OCI-LY7 (cell line): ENCODE measurements around the gene IQGAP1. TPM values are rescaled to one million over a fixed set of nuclear protein-coding genes. Genes with fewer than 3 reads are reported as not detected.

Source experiments
- BruUV-seq: library from RNA; stranded (reverse); fragments of 400-500 nt; replicated peaks from 2 replicates; lab custom pipeline; 2021; lab: Mats Ljungman, UMichigan
- CTCF ChIA-PET: fragments of 300-600 bp; sonication (Branson Sonifier 250); formaldehyde crosslinking; loops from one replicate; lab custom pipeline; 2022; ENCODE audit warnings: antibody characterized with exemption; ENCODE audit not compliant: unreplicated experiment; lab: Charles Lee
- POLR2A ChIA-PET: fragments of 300-600 bp; sonication (Branson Sonifier 250); formaldehyde crosslinking; loops from one replicate; lab custom pipeline; 2022; ENCODE audit warnings: antibody characterized with exemption; lab: Charles Lee
- DNase-seq: peaks from one replicate; pipeline ENCODE4 v3.0.0-alpha.2; 2015; ENCODE audit warnings: low spot score
- H2AFZ ChIP-seq: fragments of 200-600 bp; sonication (generic), shearing (Covaris generic); 2 replicates; pipeline ENCODE4 v1.6.1; 2014; ENCODE audit warnings: mild to moderate bottlenecking, antibody characterized with exemption, low read length, moderate library complexity
- H3K27ac ChIP-seq: fragments of 200-600 bp; sonication (generic); 2 replicates; pipeline ENCODE4 v1.5.1; 2014; ENCODE audit warnings: mixed run types, low read depth, mild to moderate bottlenecking, moderate library complexity, low read length, inconsistent platforms; ENCODE audit not compliant: poor library complexity, severe bottlenecking
- H3K36me3 ChIP-seq: fragments of 200-600 bp; sonication (generic); 2 replicates; pipeline ENCODE4 v1.6.1; 2014; ENCODE audit warnings: mild to moderate bottlenecking, antibody characterized with exemption, low read length, moderate library complexity, mixed read lengths; ENCODE audit not compliant: insufficient read depth
- H3K4me1 ChIP-seq: fragments of 200-600 bp; sonication (generic); 2 replicates; pipeline ENCODE4 v1.5.1; 2014; ENCODE audit warnings: mild to moderate bottlenecking, low read length; ENCODE audit not compliant: insufficient read depth, poor library complexity, severe bottlenecking
- H3K4me2 ChIP-seq: fragments of 200-600 bp; sonication (generic); 2 replicates; pipeline ENCODE4 v1.6.1; 2014; ENCODE audit warnings: mild to moderate bottlenecking, low read length
- H3K4me3 ChIP-seq: fragments of 200-600 bp; sonication (generic); 2 replicates; pipeline ENCODE4 v1.5.1; 2014; ENCODE audit warnings: mild to moderate bottlenecking, low read depth, low read length; ENCODE audit not compliant: poor library complexity, severe bottlenecking
- H3K79me2 ChIP-seq: fragments of 200-600 bp; sonication (generic); 2 replicates; pipeline ENCODE4 v1.6.1; 2016; ENCODE audit warnings: low read depth, mild to moderate bottlenecking, low read length, moderate library complexity, mixed read lengths; ENCODE audit not compliant: insufficient read depth
- H3K9me2 ChIP-seq: fragments of 200-600 bp; sonication (generic); 2 replicates; pipeline ENCODE4 v1.6.1; 2016; ENCODE audit warnings: mild to moderate bottlenecking, low read length, mixed read lengths; ENCODE audit not compliant: insufficient read depth
- H3K9me3 ChIP-seq: fragments of 200-600 bp; sonication (generic); 2 replicates; pipeline ENCODE4 v1.6.1; 2014; ENCODE audit warnings: mild to moderate bottlenecking, mixed run types, low read length, mixed read lengths
- H4K20me1 ChIP-seq: fragments of 200-600 bp; sonication (generic); 2 replicates; pipeline ENCODE4 v1.6.1; 2014; ENCODE audit warnings: mild to moderate bottlenecking, antibody characterized with exemption, low read length, moderate library complexity, mixed read lengths; ENCODE audit not compliant: insufficient read depth
- EZH2phosphoT487 ChIP-seq: fragments of 200-600 bp; sonication (generic); IDR thresholded peaks from 2 replicates; pipeline ENCODE4 v1.6.1; 2018; ENCODE audit warnings: low read depth, borderline replicate concordance, mild to moderate bottlenecking, mixed run types, antibody characterized with exemption, low read length, moderate library complexity, mixed read lengths
- intact Hi-C: fragments of 100-400 bp; cut with micrococcal nuclease; formaldehyde crosslinking; loops from one replicate; pipeline ENCODE4 v1.10.0; 2022; ENCODE audit not compliant: unreplicated experiment
- total RNA-seq, 2 experiments: library from RNA; depleted of rRNA in 1 of 2; stranded (reverse); fragments of >200 nt in 1 of 2; shearing (Covaris generic) in 1 of 2; gene quantifications; 2 replicates each; pipeline ENCODE4 v1.2.3, GENCODE V29; 2014 to 2022
- TF ChIP-seq, protein P1 (sequence below): fragments of 200-600 bp; sonication (generic); conservative IDR thresholded peaks from 2 replicates; pipeline ENCODE4 v1.5.1; 2014; ENCODE audit warnings: mild to moderate bottlenecking, antibody characterized with exemption, low read length, moderate library complexity, mixed read lengths

The IQGAP1 gene
- total RNA-seq, 2 experiments from 2014 or later = 98.7 to 114 TPM

DNA sequence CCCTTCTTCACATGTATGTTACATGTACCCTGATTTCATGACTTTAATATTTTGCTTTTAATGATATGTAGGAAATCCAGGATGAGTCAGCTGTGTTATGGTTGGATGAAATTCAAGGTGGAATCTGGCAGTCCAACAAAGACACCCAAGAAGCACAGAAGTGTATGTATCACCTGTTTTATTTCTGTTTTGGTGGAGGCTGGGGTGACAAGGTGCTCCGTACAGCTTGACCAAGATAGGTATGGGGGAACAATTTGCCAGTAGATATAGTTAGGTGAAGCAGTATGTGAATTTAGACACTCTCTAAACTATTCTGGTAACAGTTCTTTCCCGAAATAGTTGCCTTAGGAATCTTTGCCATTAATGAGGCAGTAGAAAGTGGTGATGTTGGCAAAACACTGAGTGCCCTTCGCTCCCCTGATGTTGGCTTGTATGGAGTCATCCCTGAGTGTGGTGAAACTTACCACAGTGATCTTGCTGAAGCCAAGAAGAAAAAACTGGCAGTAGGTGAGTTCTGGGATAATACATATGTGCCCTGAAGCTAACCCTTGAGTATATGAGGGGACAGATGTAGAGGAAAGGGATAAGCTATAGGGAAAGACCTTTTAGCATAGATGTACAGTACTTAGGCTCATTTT is 78.0 kb downstream of the IQGAP1 start:
- Histone ChIP-seq H3K36me3 (peaks cover 74% of the 10 kb centered on the region), H3K9me3 (no peaks in the 10 kb centered on the region), H3K4me3 (no peak overlapping the region), H4K20me1 (no peaks in the 10 kb centered on the region), H3K27ac (no peak overlapping the region), H3K4me1 (no peaks in the 10 kb centered on the region), H3K4me2 (no peak overlapping the region), H2AFZ (no peak overlapping the region), H3K79me2 (no peaks in the 10 kb centered on the region), H3K9me2 (no peaks in the 10 kb centered on the region)
- intact Hi-C loops = no loop called here
- ChIA-PET CTCF (interaction anchor here (1.8 kb wide), 1 partner anchor 146 kb away, joined by 5 read pairs; no protein-coding TSS in a partner anchor), POLR2A (interaction anchor here (0.9 to 1.5 kb wide), 5 partner anchors 9 to 23 kb away, joined by 3 to 5 read pairs (median 4); no protein-coding TSS in a partner anchor)
- no peak for TF ChIP-seq EZH2phosphoT487
- TF ChIP-seq, protein P1, sequence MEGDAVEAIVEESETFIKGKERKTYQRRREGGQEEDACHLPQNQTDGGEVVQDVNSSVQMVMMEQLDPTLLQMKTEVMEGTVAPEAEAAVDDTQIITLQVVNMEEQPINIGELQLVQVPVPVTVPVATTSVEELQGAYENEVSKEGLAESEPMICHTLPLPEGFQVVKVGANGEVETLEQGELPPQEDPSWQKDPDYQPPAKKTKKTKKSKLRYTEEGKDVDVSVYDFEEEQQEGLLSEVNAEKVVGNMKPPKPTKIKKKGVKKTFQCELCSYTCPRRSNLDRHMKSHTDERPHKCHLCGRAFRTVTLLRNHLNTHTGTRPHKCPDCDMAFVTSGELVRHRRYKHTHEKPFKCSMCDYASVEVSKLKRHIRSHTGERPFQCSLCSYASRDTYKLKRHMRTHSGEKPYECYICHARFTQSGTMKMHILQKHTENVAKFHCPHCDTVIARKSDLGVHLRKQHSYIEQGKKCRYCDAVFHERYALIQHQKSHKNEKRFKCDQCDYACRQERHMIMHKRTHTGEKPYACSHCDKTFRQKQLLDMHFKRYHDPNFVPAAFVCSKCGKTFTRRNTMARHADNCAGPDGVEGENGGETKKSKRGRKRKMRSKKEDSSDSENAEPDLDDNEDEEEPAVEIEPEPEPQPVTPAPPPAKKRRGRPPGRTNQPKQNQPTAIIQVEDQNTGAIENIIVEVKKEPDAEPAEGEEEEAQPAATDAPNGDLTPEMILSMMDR = no peak
- DNase-seq = no peak
- BruUV-seq = no TSS peak

DNA sequence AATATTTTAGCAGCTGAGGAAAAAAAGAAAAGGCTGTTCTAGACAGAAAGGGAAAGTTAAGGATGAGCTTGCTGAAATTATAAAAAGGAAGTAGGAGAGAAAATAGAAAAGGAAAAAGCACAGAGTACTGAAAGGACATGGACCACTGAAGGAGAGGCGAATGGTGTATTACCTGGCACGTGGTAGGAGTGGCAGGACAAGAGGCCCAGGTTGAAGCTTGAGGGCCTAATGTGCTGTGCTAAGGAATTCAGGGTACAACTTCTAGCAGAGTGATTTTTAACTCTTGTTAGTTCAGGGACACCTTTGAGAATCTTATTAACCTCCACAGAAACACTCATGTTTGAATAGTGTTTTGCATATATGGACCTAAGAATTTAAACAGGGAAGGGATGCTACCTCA is 81.7 kb downstream of the IQGAP1 start:
- no peaks in the 10 kb centered on the region for H3K4me1 ChIP-seq
- no peaks in the 10 kb centered on the region for H3K79me2 ChIP-seq
- no peak for TF ChIP-seq EZH2phosphoT487
- DNase-seq = no peak
- no peak overlapping the region for H3K4me3 ChIP-seq
- ChIA-PET CTCF (no interaction called here), POLR2A (interaction anchor here (0.6 kb wide), 3 partner anchors 27 to 813 kb away, joined by 3 read pairs; no protein-coding TSS in a partner anchor)
- no peak overlapping the region for H2AFZ ChIP-seq
- H4K20me1 ChIP-seq = no peaks in the 10 kb centered on the region
- no TSS peak for BruUV-seq
- no peak overlapping the region for H3K27ac ChIP-seq
- peaks cover 82% of the 10 kb centered on the region for H3K36me3 ChIP-seq
- intact Hi-C loops = no loop called here
- H3K4me2 ChIP-seq = no peak overlapping the region
- H3K9me3 ChIP-seq = no peaks in the 10 kb centered on the region
- H3K9me2 ChIP-seq = no peaks in the 10 kb centered on the region

DNA sequence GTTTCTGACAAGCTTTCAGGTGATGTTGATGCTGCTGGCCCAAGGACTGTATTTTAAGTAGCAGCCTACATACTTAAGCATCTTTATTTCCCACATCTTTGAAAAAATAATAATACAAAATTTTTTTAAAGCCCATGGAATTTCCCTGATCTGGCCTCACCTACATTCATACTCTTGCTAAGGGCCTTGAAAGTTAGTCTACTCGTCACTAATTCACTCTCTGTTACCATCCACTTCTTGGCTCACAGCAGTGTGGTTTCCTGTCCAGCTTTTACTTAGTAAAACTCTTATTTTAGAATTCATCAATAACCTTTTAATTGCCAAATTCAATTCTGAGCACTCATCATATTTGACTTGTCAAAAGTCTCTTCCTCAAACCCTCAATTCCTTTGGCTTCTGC is 82.4 kb downstream of the IQGAP1 start:
- intact Hi-C loops = no loop called here
- no peak for DNase-seq
- ChIA-PET POLR2A (no interaction called here), CTCF (no interaction called here)
- Histone ChIP-seq H3K27ac (no peak overlapping the region), H3K4me2 (no peak overlapping the region), H2AFZ (no peak overlapping the region), H3K9me3 (no peaks in the 10 kb centered on the region), H3K79me2 (no peaks in the 10 kb centered on the region), H4K20me1 (no peaks in the 10 kb centered on the region), H3K9me2 (no peaks in the 10 kb centered on the region), H3K36me3 (peaks cover 75% of the 10 kb centered on the region), H3K4me1 (no peaks in the 10 kb centered on the region), H3K4me3 (no peak overlapping the region)
- TF ChIP-seq, protein P1 = no peak
- no peak for TF ChIP-seq EZH2phosphoT487
- no TSS peak for BruUV-seq
